Esophagus squamous epithelium (tissue), 4 donors: ENCODE data around the gene SLC1A7.

Source experiments
- POLR2A ChIP-seq, 4 donors: fragments of 450-650 bp; IDR thresholded peaks; one replicate each; pipeline ENCODE4 v1.6.1; 2017; ENCODE audit warnings: antibody characterized with exemption in 4 of 4, mild to moderate bottlenecking in 4 of 4, moderate library complexity in 3 of 4
- TF ChIP-seq, protein P1 (sequence below), 6 experiments: fragments of 450-650 bp in 4 of 6; fragments of 200-600 bp in 2 of 6; sonication (generic) in 2 of 6; IDR thresholded peaks; one replicate each; pipeline ENCODE4 v1.5.1; 2016 to 2019; ENCODE audit warnings: antibody characterized with exemption in 6 of 6, mild to moderate bottlenecking in 4 of 6, moderate library complexity in 4 of 6

DNA sequence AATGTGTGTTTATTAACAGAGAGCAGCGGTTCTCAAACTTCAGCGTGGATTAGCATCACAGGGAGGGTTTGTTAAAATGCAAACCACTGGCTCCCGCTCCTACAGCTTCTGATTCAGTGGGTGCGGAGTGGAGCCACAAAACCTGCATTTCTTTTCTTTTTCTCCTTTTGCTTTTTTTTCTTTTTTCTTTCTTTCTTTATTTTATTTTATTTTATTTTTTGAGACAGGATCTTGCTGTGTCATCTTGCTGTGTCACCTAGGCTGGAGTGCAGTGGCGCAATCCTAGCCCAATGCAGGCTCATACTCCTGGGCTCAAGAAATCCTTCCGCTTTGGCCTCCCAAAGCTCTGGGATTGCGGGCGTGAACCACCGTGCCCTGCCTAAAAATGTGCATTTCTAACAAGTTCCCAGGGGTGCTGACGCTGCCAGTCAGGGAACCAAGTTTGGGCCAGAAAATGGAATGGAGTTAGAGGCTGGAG is 20.9 kb upstream of the SLC1A7 start:
- TF ChIP-seq, protein P1, sequence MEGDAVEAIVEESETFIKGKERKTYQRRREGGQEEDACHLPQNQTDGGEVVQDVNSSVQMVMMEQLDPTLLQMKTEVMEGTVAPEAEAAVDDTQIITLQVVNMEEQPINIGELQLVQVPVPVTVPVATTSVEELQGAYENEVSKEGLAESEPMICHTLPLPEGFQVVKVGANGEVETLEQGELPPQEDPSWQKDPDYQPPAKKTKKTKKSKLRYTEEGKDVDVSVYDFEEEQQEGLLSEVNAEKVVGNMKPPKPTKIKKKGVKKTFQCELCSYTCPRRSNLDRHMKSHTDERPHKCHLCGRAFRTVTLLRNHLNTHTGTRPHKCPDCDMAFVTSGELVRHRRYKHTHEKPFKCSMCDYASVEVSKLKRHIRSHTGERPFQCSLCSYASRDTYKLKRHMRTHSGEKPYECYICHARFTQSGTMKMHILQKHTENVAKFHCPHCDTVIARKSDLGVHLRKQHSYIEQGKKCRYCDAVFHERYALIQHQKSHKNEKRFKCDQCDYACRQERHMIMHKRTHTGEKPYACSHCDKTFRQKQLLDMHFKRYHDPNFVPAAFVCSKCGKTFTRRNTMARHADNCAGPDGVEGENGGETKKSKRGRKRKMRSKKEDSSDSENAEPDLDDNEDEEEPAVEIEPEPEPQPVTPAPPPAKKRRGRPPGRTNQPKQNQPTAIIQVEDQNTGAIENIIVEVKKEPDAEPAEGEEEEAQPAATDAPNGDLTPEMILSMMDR (IDR thresholded peaks at IDR 0.05), result no peak
- no peak for TF ChIP-seq POLR2A (IDR thresholded peaks at IDR 0.05)
